ENCODE data around the gene RAPGEF4.

Gene RAPGEF4

GRCh38 chr2:173050684-173051083 is 315.0 kb downstream of the RAPGEF4 start:
- Histone ChIP-seq H3K4me3 (ENCODE audit: low read depth, low read length) (no peak overlapping the region), H3K27me3 (no peaks in the 10 kb centered on the region), H3K4me1 (peaks cover 5% of the 10 kb centered on the region; the same call in 1 of the 2 replicates), H3K36me3 (no peaks in the 10 kb centered on the region), H3K9me3 (no peaks in the 10 kb centered on the region)
- no peak for DNase-seq
- no peak for TF ChIP-seq CTCF (IDR thresholded peaks at IDR 0.05; ENCODE audit: low read depth, low read length)

- no peak for DNase-seq
- H3K9me3 ChIP-seq: no peaks in the 10 kb centered on the region
- peaks cover 5% of the 10 kb centered on the region; the same call in 1 of the 2 replicates for H3K4me1 ChIP-seq
- no peak for TF ChIP-seq CTCF (IDR thresholded peaks at IDR 0.05; ENCODE audit: low read depth, low read length)
- H3K27me3 ChIP-seq: no peaks in the 10 kb centered on the region
- H3K36me3 ChIP-seq: no peaks in the 10 kb centered on the region
- no peak overlapping the region for H3K4me3 ChIP-seq (ENCODE audit: low read depth, low read length)
These were observed 316.0 kb downstream of the RAPGEF4 start for GRCh38 chr2:173051463-173052215.

- Histone ChIP-seq H3K4me1 (peaks cover 5% of the 10 kb centered on the region; the same call in 1 of the 2 replicates), H3K4me3 (ENCODE audit: low read depth, low read length) (no peak overlapping the region), H3K27me3 (no peaks in the 10 kb centered on the region), H3K36me3 (no peaks in the 10 kb centered on the region), H3K9me3 (no peaks in the 10 kb centered on the region)
- DNase-seq: no peak
- no peak for TF ChIP-seq CTCF (IDR thresholded peaks at IDR 0.05; ENCODE audit: low read depth, low read length)
These were observed 317.5 kb downstream of the RAPGEF4 start for GRCh38 chr2:173053043-173053699.

GRCh38 chr2:173054466-173054865 is 318.8 kb downstream of the RAPGEF4 start:
- no peaks in the 10 kb centered on the region; the same call in 1 of the 2 replicates for H3K4me1 ChIP-seq
- H3K9me3 ChIP-seq: no peaks in the 10 kb centered on the region
- no peaks in the 10 kb centered on the region for H3K36me3 ChIP-seq
- H3K27me3 ChIP-seq: no peaks in the 10 kb centered on the region
- DNase-seq: no peak
- no peak overlapping the region for H3K4me3 ChIP-seq (ENCODE audit: low read depth, low read length)
- TF ChIP-seq CTCF (IDR thresholded peaks at IDR 0.05; ENCODE audit: low read depth, low read length): no peak

GRCh38 chr2:173056705-173057364 is 321.2 kb downstream of the RAPGEF4 start:
- no peaks in the 10 kb centered on the region for H3K27me3 ChIP-seq
- TF ChIP-seq CTCF (IDR thresholded peaks at IDR 0.05; ENCODE audit: low read depth, low read length): no peak
- H3K9me3 ChIP-seq: no peaks in the 10 kb centered on the region
- H3K4me3 ChIP-seq (ENCODE audit: low read depth, low read length): no peak overlapping the region
- no peak for DNase-seq
- H3K36me3 ChIP-seq: no peaks in the 10 kb centered on the region
- H3K4me1 ChIP-seq: no peaks in the 10 kb centered on the region

All from BE2C (cell line).